ENCODE results near the gene ZFR. TPM values are rescaled to one million over a fixed set of nuclear protein-coding genes. Genes with fewer than 3 reads are reported as not detected.
A peak's percentile ranks its signal among the peaks of the same experiment; 100 is the strongest.

ZFR gene
- 100 to 1,000 TPM in 4 of 5 donors, 10 to 100 TPM in 1; 78.1 to 118 (median 112) TPM for polyA plus RNA-seq (ENCODE audit: insufficient read depth in 1 of 5, insufficient read length in 5 of 5, low replicate concordance in 1 of 5)
- long read RNA-seq, donor 1, full-length matches to known transcripts: 15 of 73 reads
- long read RNA-seq, donor 1, partial matches to known transcripts: 58 of 73 reads
- long read RNA-seq, donor 1, other reads (novel, unspliced or antisense): 0 of 73 reads
- long read RNA-seq, donor 2, full-length matches to known transcripts: 10 of 15 reads
- long read RNA-seq, donor 2, partial matches to known transcripts: 5 of 15 reads
- long read RNA-seq, donor 2, other reads (novel, unspliced or antisense): 0 of 15 reads
- long read RNA-seq, donor 3, full-length matches to known transcripts: 14 of 24 reads
- long read RNA-seq, donor 3, partial matches to known transcripts: 10 of 24 reads
- long read RNA-seq, donor 3, other reads (novel, unspliced or antisense): 0 of 24 reads
- long read RNA-seq, donor 4, transcript ZFR-204 (6 exons, 1,159 nt): major isoform, 7 of 21 reads
- long read RNA-seq, donor 4, partial matches to known transcripts: 6 of 21 reads
- long read RNA-seq, donor 4, other reads (novel, unspliced or antisense): 0 of 21 reads
- long read RNA-seq, donor 5, full-length matches to known transcripts: 30 of 89 reads
- long read RNA-seq, donor 5, partial matches to known transcripts: 59 of 89 reads
- long read RNA-seq, donor 5, other reads (novel, unspliced or antisense): 0 of 89 reads
- long read RNA-seq, donor 6, full-length matches to known transcripts: 16 of 42 reads
- long read RNA-seq, donor 6, partial matches to known transcripts: 26 of 42 reads
- long read RNA-seq, donor 6, other reads (novel, unspliced or antisense): 0 of 42 reads
- long read RNA-seq, donor 7, full-length matches to known transcripts: 14 of 23 reads
- long read RNA-seq, donor 7, partial matches to known transcripts: 9 of 23 reads
- long read RNA-seq, donor 7, other reads (novel, unspliced or antisense): 0 of 23 reads
- long read RNA-seq, donor 8, full-length matches to known transcripts: 4 of 4 reads
- long read RNA-seq, donor 8, partial matches to known transcripts: 0 of 4 reads
- long read RNA-seq, donor 8, other reads (novel, unspliced or antisense): 0 of 4 reads

- peak; percentile 91 to 92 for DNase-seq
Observed at GRCh38 chr5:32444431-32445286, at the start of gene ZFR. ZFR (minus strand) TSS chr5:32444740; CDS start chr5:32444658, 82 bp downstream.

- DNase-seq: no peak
Observed at GRCh38 chr5:32490972-32491557, 46.5 kb upstream of the ZFR start.

GRCh38 chr5:32489791-32490562 is 45.4 kb upstream of the ZFR start:
- peak; percentile 79 to 83 for DNase-seq

GRCh38 chr5:32487424-32487823 is 42.9 kb upstream of the ZFR start:
- no peak for DNase-seq

- DNase-seq: no peak
Observed at GRCh38 chr5:32487008-32487407, 42.5 kb upstream of the ZFR start.

- no peak for DNase-seq
Observed at GRCh38 chr5:32482193-32482592, 37.7 kb upstream of the ZFR start.

- no peak for DNase-seq
Observed at GRCh38 chr5:32479096-32479495, 34.6 kb upstream of the ZFR start.

- DNase-seq: no peak
Observed at GRCh38 chr5:32476891-32477290, 32.4 kb upstream of the ZFR start.

- no peak for DNase-seq
Observed at GRCh38 chr5:32475334-32476097, 31.0 kb upstream of the ZFR start.

- DNase-seq: no peak
Observed at GRCh38 chr5:32474209-32474854, 29.8 kb upstream of the ZFR start.

GRCh38 chr5:32473072-32473471 is 28.5 kb upstream of the ZFR start:
- DNase-seq: no peak

GRCh38 chr5:32471784-32472183 is 27.2 kb upstream of the ZFR start:
- DNase-seq: no peak

GRCh38 chr5:32465076-32465475 is 20.5 kb upstream of the ZFR start:
- no peak for DNase-seq

GRCh38 chr5:32462618-32463017 is 18.1 kb upstream of the ZFR start:
- no peak for DNase-seq

GRCh38 chr5:32461441-32462120 is 17.0 kb upstream of the ZFR start:
- no peak for DNase-seq

- no peak for DNase-seq
Observed at GRCh38 chr5:32460702-32461101, 16.2 kb upstream of the ZFR start.

GRCh38 chr5:32458880-32459495 is 14.4 kb upstream of the ZFR start:
- no peak for DNase-seq

- DNase-seq: no peak
Observed at GRCh38 chr5:32455311-32455710, 10.8 kb upstream of the ZFR start.
